Measurements from ENCODE around the gene TRIM44. TPM values are rescaled to one million over a fixed set of nuclear protein-coding genes. Genes with fewer than 3 reads are reported as not detected.

The TRIM44 gene
- total RNA-seq, 1 donor = 16.8 TPM

- no peak for TF ChIP-seq CTCF (IDR thresholded peaks at IDR 0.05; ENCODE audit: insufficient read depth, low read depth, low read length)
- DNase-seq (ENCODE audit: low read depth) = peak; percentile 78
These were observed 30.3 kb upstream of the TRIM44 start for GRCh38 chr11:35632301-35632700.

GRCh38 chr11:35633827-35634423, 28.6 kb upstream of the TRIM44 start:
- H3K4me3 ChIP-seq (ENCODE audit: low read depth, low read length) = no peak overlapping the region
- no peak for TF ChIP-seq CTCF (IDR thresholded peaks at IDR 0.05; ENCODE audit: insufficient read depth, low read depth, low read length)
- DNase-seq (ENCODE audit: low read depth) = no peak

More at GRCh38 chr11:35632301-35632700, 30.3 kb upstream of the TRIM44 start:
- no peak overlapping the region for H3K4me3 ChIP-seq (ENCODE audit: low read depth, low read length)

- DNase-seq (ENCODE audit: low read depth) = no peak
- TF ChIP-seq CTCF (IDR thresholded peaks at IDR 0.05; ENCODE audit: insufficient read depth, low read depth, low read length) = no peak
- H3K4me3 ChIP-seq (ENCODE audit: low read depth, low read length) = no peak overlapping the region
These were observed 26.6 kb upstream of the TRIM44 start for GRCh38 chr11:35635933-35636332.

- no peak for DNase-seq (ENCODE audit: low read depth)
- TF ChIP-seq CTCF (IDR thresholded peaks at IDR 0.05; ENCODE audit: insufficient read depth, low read depth, low read length) = no peak
- no peak overlapping the region for H3K4me3 ChIP-seq (ENCODE audit: low read depth, low read length)
These were observed 22.9 kb upstream of the TRIM44 start for GRCh38 chr11:35639591-35640179.

- no peak overlapping the region for H3K4me3 ChIP-seq (ENCODE audit: low read depth, low read length)
- DNase-seq (ENCODE audit: low read depth) = peak; percentile 57
- TF ChIP-seq CTCF (IDR thresholded peaks at IDR 0.05; ENCODE audit: insufficient read depth, low read depth, low read length) = no peak
These were observed 21.2 kb upstream of the TRIM44 start for GRCh38 chr11:35641171-35641897.

- DNase-seq (ENCODE audit: low read depth) = no peak
- H3K4me3 ChIP-seq (ENCODE audit: low read depth, low read length) = no peak overlapping the region
- TF ChIP-seq CTCF (IDR thresholded peaks at IDR 0.05; ENCODE audit: insufficient read depth, low read depth, low read length) = no peak
These were observed 20.6 kb upstream of the TRIM44 start for GRCh38 chr11:35641964-35642363.
